Measurements from ENCODE around the gene SP8. TPM values are rescaled to one million over a fixed set of nuclear protein-coding genes. Genes with fewer than 3 reads are reported as not detected.

SP8 gene
- total RNA-seq, 4 donors from 2014 or later = 0.21 TPM; not detected in 3

DNA sequence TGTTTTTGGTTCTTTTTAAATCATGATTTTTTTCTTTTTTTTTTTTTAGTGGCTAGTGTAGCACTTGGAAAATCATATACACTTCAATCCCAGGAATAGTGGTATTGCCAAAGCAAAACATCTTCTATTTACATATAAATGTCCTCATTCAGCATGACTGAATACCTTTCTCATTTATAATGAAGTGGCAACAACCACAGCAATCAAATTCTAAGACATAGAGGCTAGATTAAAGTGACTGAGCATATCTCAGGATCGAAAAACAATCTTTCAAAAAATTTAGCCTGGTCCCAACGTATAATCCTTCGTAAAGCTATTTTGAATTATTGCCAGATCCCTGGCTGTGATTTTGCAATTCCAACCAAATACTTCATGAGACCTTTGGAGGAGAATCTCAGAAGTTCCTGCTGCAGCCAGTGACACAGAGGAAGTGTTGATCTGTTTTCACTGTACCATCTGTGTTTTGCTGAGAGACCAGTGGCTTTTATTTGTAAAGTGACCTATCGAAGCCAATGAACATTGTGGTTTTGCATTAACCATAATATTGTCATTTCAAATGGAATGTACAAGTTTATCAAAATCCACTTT is 29.8 kb upstream of the SP8 start:
- Histone ChIP-seq H3K27ac (no peak overlapping the region), H3K36me3 (no peaks in the 10 kb centered on the region), H3K4me1 (no peaks in the 10 kb centered on the region), H3K27me3 (no peaks in the 10 kb centered on the region), H3K9me3 (no peaks in the 10 kb centered on the region), H3K4me3 (no peak overlapping the region)
- TF ChIP-seq EP300 (IDR thresholded peaks at IDR 0.05) = no peak
- TF ChIP-seq POLR2A (IDR thresholded peaks at IDR 0.05) = no peak
- no peak for TF ChIP-seq CTCF (IDR thresholded peaks at IDR 0.05)
- DNase-seq (ENCODE audit: low spot score in 2 of 2) = no peak
- WGBS, 2 donors = 18 to 38% methylated on average over 4 of the region's 4 CpGs

DNA sequence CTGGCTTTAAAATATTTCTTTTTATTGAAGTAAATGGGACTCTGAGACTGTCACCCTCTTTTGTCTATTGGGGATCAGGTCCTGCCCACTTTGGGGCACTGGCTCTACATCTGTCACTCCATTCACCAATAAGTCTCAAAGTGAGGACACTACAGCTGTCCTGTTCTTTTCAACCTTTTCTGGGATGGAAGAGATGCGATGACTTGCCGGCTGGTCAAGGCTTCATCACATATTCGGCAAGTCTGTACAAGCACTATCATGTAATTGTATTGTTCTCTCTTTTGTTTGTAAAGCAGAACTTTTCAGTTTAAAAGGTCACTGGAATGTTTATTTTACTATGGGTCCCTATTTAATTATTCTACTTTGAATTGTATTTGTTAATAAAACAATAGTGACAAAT is 17.7 kb upstream of the SP8 start:
- TF ChIP-seq EP300 (IDR thresholded peaks at IDR 0.05) = no peak
- no peak for TF ChIP-seq POLR2A (IDR thresholded peaks at IDR 0.05)
- TF ChIP-seq CTCF (IDR thresholded peaks at IDR 0.05) = no peak
- no peak for DNase-seq (ENCODE audit: low spot score in 2 of 2)
- WGBS, 2 donors = 81 to 83% methylated on average over 3 of the region's 3 CpGs

DNA sequence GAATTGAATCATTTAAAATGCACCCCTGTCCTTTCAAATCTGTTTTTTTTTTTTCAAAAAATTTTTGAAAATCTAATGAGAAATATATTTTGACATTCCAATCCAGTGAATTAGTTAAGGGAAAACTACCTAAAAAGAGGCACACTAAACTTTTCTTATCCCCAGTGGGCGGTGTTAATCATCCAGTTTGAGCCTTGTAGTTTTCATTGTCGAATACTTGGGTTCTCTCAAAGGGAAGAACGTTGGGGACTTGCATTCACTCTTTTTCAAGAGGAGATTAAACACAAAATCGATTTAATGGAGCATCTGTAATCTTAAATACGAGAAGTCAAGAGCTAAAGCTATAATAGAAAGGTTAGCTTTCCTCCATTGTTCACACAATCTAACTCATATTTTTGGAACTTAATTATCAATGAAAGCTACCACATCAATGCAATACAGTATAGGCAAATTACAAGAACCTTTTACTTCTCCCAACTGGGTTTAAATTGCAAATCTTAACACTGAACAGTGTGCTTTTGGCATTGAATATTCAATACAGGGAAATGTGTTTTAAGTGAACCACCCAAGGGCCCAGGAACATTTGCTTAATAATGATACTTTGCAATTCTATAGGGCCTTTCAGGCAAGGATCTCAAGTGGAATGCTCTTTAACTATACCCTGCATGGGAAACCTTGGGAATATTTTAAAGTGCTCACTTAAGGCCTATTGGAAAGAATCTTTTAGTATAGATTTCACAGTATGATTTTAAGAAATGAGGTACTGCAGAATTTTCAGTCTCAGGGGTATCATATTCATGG is 13.1 kb upstream of the SP8 start:
- Histone ChIP-seq H3K27ac (no peak overlapping the region), H3K9me3 (no peaks in the 10 kb centered on the region), H3K27me3 (peaks cover 0 to 74% of the 10 kb centered on the region in 2 donors), H3K4me3 (no peak overlapping the region), H3K4me1 (peaks cover 0 to 27% (median 6%) of the 10 kb centered on the region in 4 donors), H3K36me3 (no peaks in the 10 kb centered on the region)
- 56 to 64% methylated on average over 5 of the region's 5 CpGs for WGBS, 2 donors
- TF ChIP-seq POLR2A (IDR thresholded peaks at IDR 0.05) (no peak), EP300 (IDR thresholded peaks at IDR 0.05) (no peak), CTCF (IDR thresholded peaks at IDR 0.05) (no peak)
- DNase-seq (ENCODE audit: low spot score in 2 of 2) = no peak

More for the DNA sequence above, 17.7 kb upstream of the SP8 start:
- Histone ChIP-seq H3K4me1 (no peaks in the 10 kb centered on the region), H3K4me3 (no peak overlapping the region), H3K36me3 (no peaks in the 10 kb centered on the region), H3K27me3 (peaks cover 0 to 32% of the 10 kb centered on the region in 2 donors), H3K9me3 (peaks cover 0 to 13% (median 0%) of the 10 kb centered on the region in 4 donors), H3K27ac (no peak overlapping the region)

DNA sequence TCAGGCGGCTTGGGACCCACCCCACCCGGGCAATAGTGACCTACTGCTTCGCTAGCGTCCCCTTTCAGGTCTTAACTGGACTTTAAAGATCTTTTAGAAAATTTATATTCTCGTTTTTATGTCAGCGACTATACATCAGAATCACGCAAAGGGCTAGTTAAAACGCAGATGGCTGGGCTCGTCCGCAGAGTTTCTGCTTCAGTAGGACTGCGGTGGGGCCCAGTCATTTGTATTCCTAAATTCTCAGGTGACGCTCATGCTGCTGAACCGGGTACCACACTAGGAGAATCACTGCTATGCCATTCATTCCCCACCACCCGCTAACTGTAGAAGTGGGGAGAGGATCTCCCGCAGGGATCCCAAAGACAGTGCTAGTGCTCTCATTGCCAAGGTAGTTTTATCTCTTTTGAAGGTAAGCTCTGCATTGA is 12.0 kb upstream of the SP8 start:
- Histone ChIP-seq H3K36me3 (no peaks in the 10 kb centered on the region), H3K4me3 (peak overlapping the region in 3 of 4 donors; percentile 37 to 54 (median 47)), H3K9me3 (no peaks in the 10 kb centered on the region), H3K4me1 (peaks cover 0 to 27% (median 6%) of the 10 kb centered on the region in 4 donors), H3K27ac (no peak overlapping the region), H3K27me3 (peaks cover 0 to 77% of the 10 kb centered on the region in 2 donors)
- no peak for DNase-seq (ENCODE audit: low spot score in 2 of 2)
- WGBS, 2 donors = 7 to 11% methylated on average over 14 to 15 of the region's 15 CpGs
- TF ChIP-seq POLR2A (IDR thresholded peaks at IDR 0.05) (no peak), CTCF (IDR thresholded peaks at IDR 0.05) (no peak), EP300 (IDR thresholded peaks at IDR 0.05) (no peak)

GRCh38 chr7:20798081-20798693 is 11.5 kb upstream of the SP8 start:
- no peak for DNase-seq (ENCODE audit: low spot score in 2 of 2)
- H3K9me3 ChIP-seq = no peaks in the 10 kb centered on the region
- no peak overlapping the region for H3K27ac ChIP-seq
- no peak for TF ChIP-seq CTCF (IDR thresholded peaks at IDR 0.05)
- no peak for TF ChIP-seq POLR2A (IDR thresholded peaks at IDR 0.05)
- TF ChIP-seq EP300 (IDR thresholded peaks at IDR 0.05) = no peak
- H3K4me3 ChIP-seq = peak overlapping the region; percentile 37 to 54 (median 42)
- H3K4me1 ChIP-seq = peaks cover 0 to 27% (median 6%) of the 10 kb centered on the region in 4 donors
- no peaks in the 10 kb centered on the region for H3K36me3 ChIP-seq
- peaks cover 0 to 82% of the 10 kb centered on the region in 2 donors for H3K27me3 ChIP-seq
- 0 to 2% methylated on average over 13 to 37 of the region's 77 CpGs for WGBS, 2 donors
